Omental fat pad (tissue), 4 donors: ENCODE data around the gene TPP1. TPM values are rescaled to one million over a fixed set of nuclear protein-coding genes. Genes with fewer than 3 reads are reported as not detected.

Experiments used
- ATAC-seq: fragments of 150-250 bp; one replicate; pipeline ENCODE4 v1.9.1; 2016; ENCODE audit warnings: mild to moderate bottlenecking, moderate library complexity; ENCODE audit not compliant: low FRiP score
- DNase-seq: peaks from one replicate; pipeline ENCODE4 v3.0.0-alpha.2; 2019; ENCODE audit warnings: low spot score
- total RNA-seq, 4 donors: library from RNA; depleted of rRNA; stranded (reverse); fragments of >200 nt; gene quantifications; one replicate each; pipeline ENCODE4 v1.1.0, GENCODE V29; 2016
- TF ChIP-seq, protein P1 (sequence below), 3 donors: fragments of 450-650 bp; IDR thresholded peaks; one replicate each; pipeline ENCODE4 v1.5.1; 2016 to 2017; ENCODE audit warnings: antibody characterized with exemption in 3 of 3, mild to moderate bottlenecking in 3 of 3, moderate library complexity in 2 of 3

TPP1 gene
- total RNA-seq, 4 donors from 2014 or later = 73.8 to 95.0 (median 83.9) TPM

DNA sequence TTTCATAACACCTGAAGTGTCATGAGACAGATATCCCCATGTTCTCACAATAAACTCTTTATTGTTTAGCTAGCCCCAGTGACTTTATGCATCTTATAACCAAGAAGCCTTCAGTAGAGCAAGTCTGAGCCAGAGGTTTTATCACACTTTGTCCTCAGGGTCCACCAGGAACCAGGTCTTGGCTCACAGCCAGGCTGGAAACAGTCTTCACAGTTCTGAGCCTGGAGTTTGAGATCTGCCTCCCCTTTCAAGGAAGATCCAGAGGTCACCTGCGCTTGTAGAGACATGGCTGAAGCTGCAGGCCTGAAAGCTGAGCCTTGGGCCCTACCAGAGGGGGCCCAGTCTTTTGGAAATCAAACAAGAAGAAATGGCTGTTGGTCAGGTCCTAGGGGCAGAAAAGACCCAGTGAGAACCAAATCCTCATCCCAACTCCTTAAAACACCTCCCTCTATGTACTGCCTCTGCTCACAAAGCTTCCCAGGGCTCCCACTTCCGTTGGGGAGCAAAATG, 19.3 kb downstream of the TPP1 start:
- ATAC-seq (no peak), DNase-seq (no peak)
- TF ChIP-seq, protein P1, sequence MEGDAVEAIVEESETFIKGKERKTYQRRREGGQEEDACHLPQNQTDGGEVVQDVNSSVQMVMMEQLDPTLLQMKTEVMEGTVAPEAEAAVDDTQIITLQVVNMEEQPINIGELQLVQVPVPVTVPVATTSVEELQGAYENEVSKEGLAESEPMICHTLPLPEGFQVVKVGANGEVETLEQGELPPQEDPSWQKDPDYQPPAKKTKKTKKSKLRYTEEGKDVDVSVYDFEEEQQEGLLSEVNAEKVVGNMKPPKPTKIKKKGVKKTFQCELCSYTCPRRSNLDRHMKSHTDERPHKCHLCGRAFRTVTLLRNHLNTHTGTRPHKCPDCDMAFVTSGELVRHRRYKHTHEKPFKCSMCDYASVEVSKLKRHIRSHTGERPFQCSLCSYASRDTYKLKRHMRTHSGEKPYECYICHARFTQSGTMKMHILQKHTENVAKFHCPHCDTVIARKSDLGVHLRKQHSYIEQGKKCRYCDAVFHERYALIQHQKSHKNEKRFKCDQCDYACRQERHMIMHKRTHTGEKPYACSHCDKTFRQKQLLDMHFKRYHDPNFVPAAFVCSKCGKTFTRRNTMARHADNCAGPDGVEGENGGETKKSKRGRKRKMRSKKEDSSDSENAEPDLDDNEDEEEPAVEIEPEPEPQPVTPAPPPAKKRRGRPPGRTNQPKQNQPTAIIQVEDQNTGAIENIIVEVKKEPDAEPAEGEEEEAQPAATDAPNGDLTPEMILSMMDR (IDR thresholded peaks at IDR 0.05) = no peak

GRCh38 chr11:6599449-6599848, 19.8 kb downstream of the TPP1 start:
- TF ChIP-seq, protein P1 (IDR thresholded peaks at IDR 0.05) = no peak
- DNase-seq = no peak
- no peak for ATAC-seq

DNA sequence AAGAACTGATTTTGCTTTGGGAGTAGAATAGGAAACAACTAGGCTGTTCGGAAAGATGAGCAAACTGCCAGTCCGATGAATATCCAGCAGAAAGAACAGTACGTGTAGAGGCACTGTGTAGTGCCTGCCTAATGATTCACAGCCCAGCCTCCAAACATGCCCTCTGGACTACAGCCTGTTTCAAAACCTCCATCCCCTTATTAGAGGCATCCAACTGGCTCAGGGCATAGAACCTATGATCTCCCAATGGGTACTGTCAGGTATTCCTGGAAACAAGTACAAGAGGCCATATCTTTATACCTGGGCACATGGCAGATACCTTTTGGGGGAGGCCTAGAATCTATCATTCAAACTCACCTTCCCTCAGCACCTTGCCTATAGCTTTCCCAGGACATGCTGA, 20.7 kb downstream of the TPP1 start:
- ATAC-seq = no peak
- no peak for DNase-seq
- TF ChIP-seq, protein P1 (IDR thresholded peaks at IDR 0.05) = no peak

- TF ChIP-seq, protein P1 (IDR thresholded peaks at IDR 0.05) = no peak
- DNase-seq = no peak
- ATAC-seq = no peak
Measured at GRCh38 chr11:6596239-6596877, 22.9 kb downstream of the TPP1 start.

GRCh38 chr11:6594142-6594768, 25.0 kb downstream of the TPP1 start:
- ATAC-seq (no peak), DNase-seq (no peak)
- TF ChIP-seq, protein P1 (IDR thresholded peaks at IDR 0.05) = no peak

DNA sequence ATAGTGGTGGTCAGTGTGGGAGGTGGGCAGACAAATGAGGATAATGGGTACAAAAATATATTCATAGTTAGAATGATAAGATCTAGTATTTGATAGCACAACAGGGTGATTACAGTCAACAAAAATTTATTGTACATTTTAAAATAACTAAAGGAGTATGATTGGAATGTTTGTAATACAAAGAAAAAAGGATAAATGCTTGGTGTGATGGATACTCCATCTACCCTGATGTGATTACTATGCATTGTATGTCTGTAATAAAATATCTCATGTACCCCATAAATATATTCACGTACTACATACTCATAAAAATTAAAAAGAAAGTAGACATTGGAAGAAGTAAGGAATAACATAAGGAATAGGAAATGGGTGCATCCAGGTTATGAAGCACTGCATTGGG, 31.2 kb downstream of the TPP1 start:
- ATAC-seq = no peak
- DNase-seq = no peak
- TF ChIP-seq, protein P1 (IDR thresholded peaks at IDR 0.05) = no peak
